Measurements from ENCODE around the gene HSPA4. TPM values are rescaled to one million over a fixed set of nuclear protein-coding genes. Genes with fewer than 3 reads are reported as not detected.

Gene HSPA4
- total and polyA plus RNA-seq, 4 donors, result 22.1 to 39.7 (median 31.9) TPM

- no peaks in the 10 kb centered on the region for H3K4me1 ChIP-seq (ENCODE audit: control insufficient read depth in 4 of 4, insufficient read depth in 4 of 4, low read length in 3 of 4)
- 95% methylated on average over 3 of the region's 3 CpGs for WGBS
- DNase-seq (ENCODE audit: low spot score), result no peak
- TF ChIP-seq JUND (IDR thresholded peaks at IDR 0.05) (no peak), EGR1 (IDR thresholded peaks at IDR 0.05; ENCODE audit: low read depth in 2 of 2) (no peak), FOXA2 (IDR thresholded peaks at IDR 0.05) (no peak), RAD21 (IDR thresholded peaks at IDR 0.05) (no peak), YY1 (IDR thresholded peaks at IDR 0.05) (no peak), HNF4A (conservative IDR thresholded peaks at IDR 0.05) (no peak), REST (IDR thresholded peaks at IDR 0.05) (no peak), SP1 (IDR thresholded peaks at IDR 0.05) (no peak), RXRA (IDR thresholded peaks at IDR 0.05) (no peak), NR2F2 (IDR thresholded peaks at IDR 0.05) (no peak), FOXA1 (IDR thresholded peaks at IDR 0.05) (no peak)
- TF ChIP-seq, protein P1, sequence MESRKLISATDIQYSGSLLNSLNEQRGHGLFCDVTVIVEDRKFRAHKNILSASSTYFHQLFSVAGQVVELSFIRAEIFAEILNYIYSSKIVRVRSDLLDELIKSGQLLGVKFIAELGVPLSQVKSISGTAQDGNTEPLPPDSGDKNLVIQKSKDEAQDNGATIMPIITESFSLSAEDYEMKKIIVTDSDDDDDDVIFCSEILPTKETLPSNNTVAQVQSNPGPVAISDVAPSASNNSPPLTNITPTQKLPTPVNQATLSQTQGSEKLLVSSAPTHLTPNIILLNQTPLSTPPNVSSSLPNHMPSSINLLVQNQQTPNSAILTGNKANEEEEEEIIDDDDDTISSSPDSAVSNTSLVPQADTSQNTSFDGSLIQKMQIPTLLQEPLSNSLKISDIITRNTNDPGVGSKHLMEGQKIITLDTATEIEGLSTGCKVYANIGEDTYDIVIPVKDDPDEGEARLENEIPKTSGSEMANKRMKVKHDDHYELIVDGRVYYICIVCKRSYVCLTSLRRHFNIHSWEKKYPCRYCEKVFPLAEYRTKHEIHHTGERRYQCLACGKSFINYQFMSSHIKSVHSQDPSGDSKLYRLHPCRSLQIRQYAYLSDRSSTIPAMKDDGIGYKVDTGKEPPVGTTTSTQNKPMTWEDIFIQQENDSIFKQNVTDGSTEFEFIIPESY (IDR thresholded peaks at IDR 0.05), result no peak
- TF ChIP-seq, protein P2, sequence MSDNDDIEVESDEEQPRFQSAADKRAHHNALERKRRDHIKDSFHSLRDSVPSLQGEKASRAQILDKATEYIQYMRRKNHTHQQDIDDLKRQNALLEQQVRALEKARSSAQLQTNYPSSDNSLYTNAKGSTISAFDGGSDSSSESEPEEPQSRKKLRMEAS (IDR thresholded peaks at IDR 0.05), result no peak
- no peaks in the 10 kb centered on the region for H3K27me3 ChIP-seq (ENCODE audit: control insufficient read depth in 4 of 4, insufficient read depth in 4 of 4, low read length in 3 of 4)
- no peak overlapping the region for H3K9ac ChIP-seq (ENCODE audit: low read depth in 1 of 2, low read length in 2 of 2)
- no peaks in the 10 kb centered on the region for H3K9me3 ChIP-seq (ENCODE audit: control insufficient read depth in 4 of 4, low read length in 3 of 4)
- no peak overlapping the region for H3K4me3 ChIP-seq (ENCODE audit: low read depth in 1 of 3, low read length in 3 of 3)
- H3K27ac ChIP-seq (ENCODE audit: low read depth in 1 of 2, low read length in 2 of 2), result no peak overlapping the region
- H3K36me3 ChIP-seq (ENCODE audit: control insufficient read depth in 4 of 4, insufficient read depth in 3 of 4, low read depth in 1 of 4, low read length in 3 of 4), result no peaks in the 10 kb centered on the region
Measured at GRCh38 chr5:133041157-133041784, 10.5 kb upstream of the HSPA4 start.

GRCh38 chr5:133041910-133042309 lies 9.9 kb upstream of the HSPA4 start:
- 88% methylated on average over 1 of the region's 1 CpG for WGBS

More at GRCh38 chr5:133041910-133042309, 9.9 kb upstream of the HSPA4 start:
- DNase-seq (ENCODE audit: low spot score), result no peak
- Histone ChIP-seq H3K36me3 (ENCODE audit: control insufficient read depth in 4 of 4, insufficient read depth in 3 of 4, low read depth in 1 of 4, low read length in 3 of 4) (no peaks in the 10 kb centered on the region), H3K27ac (ENCODE audit: low read depth in 1 of 2, low read length in 2 of 2) (no peak overlapping the region), H3K4me1 (ENCODE audit: control insufficient read depth in 4 of 4, insufficient read depth in 4 of 4, low read length in 3 of 4) (no peaks in the 10 kb centered on the region), H3K9me3 (ENCODE audit: control insufficient read depth in 4 of 4, low read length in 3 of 4) (no peaks in the 10 kb centered on the region), H3K9ac (ENCODE audit: low read depth in 1 of 2, low read length in 2 of 2) (no peak overlapping the region), H3K4me3 (ENCODE audit: low read depth in 1 of 3, low read length in 3 of 3) (no peak overlapping the region), H3K27me3 (ENCODE audit: control insufficient read depth in 4 of 4, insufficient read depth in 4 of 4, low read length in 3 of 4) (no peaks in the 10 kb centered on the region)
- TF ChIP-seq, protein P2 (IDR thresholded peaks at IDR 0.05), result no peak
- no peak for TF ChIP-seq JUND (IDR thresholded peaks at IDR 0.05)
- TF ChIP-seq SP1 (IDR thresholded peaks at IDR 0.05), result no peak
- TF ChIP-seq YY1 (IDR thresholded peaks at IDR 0.05), result no peak
- TF ChIP-seq HNF4A (conservative IDR thresholded peaks at IDR 0.05), result no peak
- no peak for TF ChIP-seq TAF1 (conservative IDR thresholded peaks at IDR 0.05)
- TF ChIP-seq, protein P1 (IDR thresholded peaks at IDR 0.05), result no peak
- no peak for TF ChIP-seq FOXA1 (IDR thresholded peaks at IDR 0.05)
- no peak for TF ChIP-seq FOXA2 (IDR thresholded peaks at IDR 0.05)
- TF ChIP-seq NR2F2 (IDR thresholded peaks at IDR 0.05), result no peak
- TF ChIP-seq HNF4G (IDR thresholded peaks at IDR 0.05), result no peak
- no peak for TF ChIP-seq CTCF (IDR thresholded peaks at IDR 0.05; ENCODE audit: low read depth, low read length, missing input control)
- TF ChIP-seq RXRA (IDR thresholded peaks at IDR 0.05), result no peak
- TF ChIP-seq EGR1 (IDR thresholded peaks at IDR 0.05; ENCODE audit: low read depth in 2 of 2), result no peak
- TF ChIP-seq, protein P3, sequence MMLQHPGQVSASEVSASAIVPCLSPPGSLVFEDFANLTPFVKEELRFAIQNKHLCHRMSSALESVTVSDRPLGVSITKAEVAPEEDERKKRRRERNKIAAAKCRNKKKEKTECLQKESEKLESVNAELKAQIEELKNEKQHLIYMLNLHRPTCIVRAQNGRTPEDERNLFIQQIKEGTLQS (IDR thresholded peaks at IDR 0.05), result no peak
- no peak for TF ChIP-seq REST (IDR thresholded peaks at IDR 0.05)

All from liver (tissue), 9 donors.